RWPE1 (cell line): Measurements from ENCODE around the gene TSNAXIP1.

Experiments used
- CTCF ChIA-PET: fragments of 350-600 bp; sonication (Branson Sonifier 250); formaldehyde crosslinking; extraction: SDS; loops from one replicate; lab custom pipeline; 2021; lab: Yijun Ruan, JAX
- POLR2A ChIA-PET: fragments of 400-600 bp; formaldehyde crosslinking; extraction: SDS; loops from one replicate; lab custom pipeline; 2020; ENCODE audit warnings: antibody characterized with exemption; ENCODE audit not compliant: low non-redundant PET; lab: Yijun Ruan, JAX
- DNase-seq: peaks from one replicate; pipeline ENCODE4 v3.0.0; 2012; ENCODE audit warnings: low spot score
- H3K27ac ChIP-seq: fragments of 450-650 bp; 2 replicates; pipeline ENCODE4 v1.5.1; 2017
- TF ChIP-seq, protein P1 (sequence below): fragments of 450-650 bp; conservative IDR thresholded peaks from 2 replicates; pipeline ENCODE4 v1.5.1; 2017; ENCODE audit warnings: low read depth, mild to moderate bottlenecking

Gene TSNAXIP1, protein sequence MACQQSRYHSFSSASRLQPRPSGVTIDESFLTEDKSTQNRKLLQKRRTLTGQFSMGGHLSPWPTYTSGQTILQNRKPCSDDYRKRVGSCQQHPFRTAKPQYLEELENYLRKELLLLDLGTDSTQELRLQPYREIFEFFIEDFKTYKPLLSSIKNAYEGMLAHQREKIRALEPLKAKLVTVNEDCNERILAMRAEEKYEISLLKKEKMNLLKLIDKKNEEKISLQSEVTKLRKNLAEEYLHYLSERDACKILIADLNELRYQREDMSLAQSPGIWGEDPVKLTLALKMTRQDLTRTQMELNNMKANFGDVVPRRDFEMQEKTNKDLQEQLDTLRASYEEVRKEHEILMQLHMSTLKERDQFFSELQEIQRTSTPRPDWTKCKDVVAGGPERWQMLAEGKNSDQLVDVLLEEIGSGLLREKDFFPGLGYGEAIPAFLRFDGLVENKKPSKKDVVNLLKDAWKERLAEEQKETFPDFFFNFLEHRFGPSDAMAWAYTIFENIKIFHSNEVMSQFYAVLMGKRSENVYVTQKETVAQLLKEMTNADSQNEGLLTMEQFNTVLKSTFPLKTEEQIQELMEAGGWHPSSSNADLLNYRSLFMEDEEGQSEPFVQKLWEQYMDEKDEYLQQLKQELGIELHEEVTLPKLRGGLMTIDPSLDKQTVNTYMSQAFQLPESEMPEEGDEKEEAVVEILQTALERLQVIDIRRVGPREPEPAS

GRCh38 chr16:67806428-67807147, at the start of gene TSNAXIP1, which contains the start of gene RANBP10:
TSS of gene TSNAXIP1 (plus strand) at chr16:67806889. CDS start at chr16:67807150, 261 bp downstream.
TSS of gene RANBP10 (minus strand) at chr16:67806560. CDS start at chr16:67806536, 24 bp downstream.
- CTCF ChIA-PET: interaction anchor here (1.2 to 2.6 kb wide), 2 partner anchors 10 to 286 kb away, joined by 3 to 23 read pairs; no protein-coding TSS in a partner anchor
- H3K27ac ChIP-seq: peak within 1 kb of the TSS; percentile 77
- TF ChIP-seq, protein P1, sequence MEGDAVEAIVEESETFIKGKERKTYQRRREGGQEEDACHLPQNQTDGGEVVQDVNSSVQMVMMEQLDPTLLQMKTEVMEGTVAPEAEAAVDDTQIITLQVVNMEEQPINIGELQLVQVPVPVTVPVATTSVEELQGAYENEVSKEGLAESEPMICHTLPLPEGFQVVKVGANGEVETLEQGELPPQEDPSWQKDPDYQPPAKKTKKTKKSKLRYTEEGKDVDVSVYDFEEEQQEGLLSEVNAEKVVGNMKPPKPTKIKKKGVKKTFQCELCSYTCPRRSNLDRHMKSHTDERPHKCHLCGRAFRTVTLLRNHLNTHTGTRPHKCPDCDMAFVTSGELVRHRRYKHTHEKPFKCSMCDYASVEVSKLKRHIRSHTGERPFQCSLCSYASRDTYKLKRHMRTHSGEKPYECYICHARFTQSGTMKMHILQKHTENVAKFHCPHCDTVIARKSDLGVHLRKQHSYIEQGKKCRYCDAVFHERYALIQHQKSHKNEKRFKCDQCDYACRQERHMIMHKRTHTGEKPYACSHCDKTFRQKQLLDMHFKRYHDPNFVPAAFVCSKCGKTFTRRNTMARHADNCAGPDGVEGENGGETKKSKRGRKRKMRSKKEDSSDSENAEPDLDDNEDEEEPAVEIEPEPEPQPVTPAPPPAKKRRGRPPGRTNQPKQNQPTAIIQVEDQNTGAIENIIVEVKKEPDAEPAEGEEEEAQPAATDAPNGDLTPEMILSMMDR: no peak
- POLR2A ChIA-PET: interaction anchor here (0.9 to 1.4 kb wide), 3 partner anchors 9 to 87 kb away, joined by 3 to 17 read pairs (median 3); partner anchors contain the start of gene GFOD2
- DNase-seq: peak; percentile 97

DNA sequence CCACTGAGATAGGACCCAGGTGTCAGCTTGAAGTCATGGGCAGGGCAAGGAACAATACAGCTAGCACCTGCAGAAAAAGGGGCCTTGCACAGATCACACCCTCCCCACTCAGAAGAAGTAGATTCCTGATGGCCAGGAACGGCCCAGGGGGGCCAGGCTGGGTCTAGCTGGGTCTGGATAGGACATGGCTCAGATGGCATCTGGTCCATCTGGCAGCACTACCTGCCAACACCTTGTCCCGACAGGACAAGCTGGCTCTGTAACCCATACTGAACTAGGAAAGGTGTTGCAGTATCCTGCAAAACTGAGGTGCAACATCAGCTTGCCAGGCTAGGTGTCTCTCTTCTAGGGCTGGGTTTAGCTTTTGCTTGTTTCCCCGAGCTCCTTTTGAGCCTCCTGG, 48.7 kb upstream of the TSNAXIP1 start:
- CTCF ChIA-PET: interaction anchor here (0.5 to 1.2 kb wide), 2 partner anchors 59 to 1189 kb away, joined by 3 to 4 read pairs; no protein-coding TSS in a partner anchor
- POLR2A ChIA-PET: interaction anchor here (0.6 kb wide), 1 partner anchor 18 kb away, joined by 3 read pairs; no protein-coding TSS in a partner anchor
- TF ChIP-seq, protein P1: no peak
- no peak overlapping the region for H3K27ac ChIP-seq
- no peak for DNase-seq

- POLR2A ChIA-PET: interaction anchor here (0.5 kb wide), 1 partner anchor 19 kb away, joined by 6 read pairs; no protein-coding TSS in a partner anchor
- CTCF ChIA-PET: interaction anchor here (0.9 kb wide), 1 partner anchor 58 kb away, joined by 3 read pairs; no protein-coding TSS in a partner anchor
- no peak overlapping the region for H3K27ac ChIP-seq
- TF ChIP-seq, protein P1: no peak
- DNase-seq: no peak
These were observed 47.7 kb upstream of the TSNAXIP1 start for GRCh38 chr16:67758966-67759365.

DNA sequence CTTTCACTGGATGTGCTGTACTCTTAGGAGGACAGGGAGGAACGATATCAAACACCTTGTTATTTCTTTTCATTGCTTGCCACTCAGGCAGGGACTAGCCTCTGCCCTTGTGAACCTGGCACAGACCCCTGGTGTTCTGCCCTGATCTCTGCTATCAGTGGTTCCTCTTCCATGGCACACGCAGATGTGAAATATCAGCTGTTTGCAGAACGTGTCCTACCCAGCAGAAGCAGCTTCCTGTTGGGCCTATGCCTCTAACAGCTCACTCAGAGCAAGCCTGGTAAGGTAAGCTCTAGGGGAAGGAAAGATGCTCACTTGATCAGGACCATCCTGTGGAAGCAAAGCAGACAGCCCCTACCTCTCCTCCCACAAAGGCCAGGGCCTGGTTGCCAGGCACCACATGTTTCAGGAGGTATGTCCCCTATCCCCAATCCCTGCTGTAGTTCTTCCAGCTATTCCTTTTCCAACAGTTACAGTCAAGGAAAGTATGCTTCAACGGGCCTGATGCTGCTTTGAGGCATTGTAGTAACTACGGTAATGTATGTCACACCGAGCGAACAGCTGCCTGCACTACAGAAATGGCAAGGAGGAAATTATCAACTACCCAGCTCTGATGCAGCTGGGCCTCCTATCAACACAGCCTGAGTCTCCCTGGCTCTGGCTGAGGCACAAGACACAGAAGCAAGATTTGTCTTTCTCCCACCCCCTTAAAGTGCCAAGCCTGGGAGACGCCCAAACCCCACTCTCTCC, 46.3 kb upstream of the TSNAXIP1 start:
- POLR2A ChIA-PET: no interaction called here
- CTCF ChIA-PET: interaction anchor here (1.3 kb wide), 1 partner anchor 18 kb away, joined by 3 read pairs; no protein-coding TSS in a partner anchor
- no peak for DNase-seq
- TF ChIP-seq, protein P1: no peak
- H3K27ac ChIP-seq: peak overlapping the region; percentile 29

GRCh38 chr16:67760956-67761230, 45.8 kb upstream of the TSNAXIP1 start:
- DNase-seq: no peak
- ChIA-PET POLR2A (no interaction called here), CTCF (interaction anchor here (0.6 to 1.3 kb wide), 2 partner anchors 19 to 81 kb away, joined by 3 to 4 read pairs; no protein-coding TSS in a partner anchor)
- H3K27ac ChIP-seq: peak overlapping the region; percentile 29
- TF ChIP-seq, protein P1: no peak
